ENCODE results near the gene BTRC. TPM values are rescaled to one million over a fixed set of nuclear protein-coding genes. Genes with fewer than 3 reads are reported as not detected.
A peak's percentile ranks its signal among the peaks of the same experiment; 100 is the strongest.
"Not testable (repeated sequence)": the region's sequence is repeated elsewhere in the genome, so short reads cannot be mapped to it uniquely, and the experiment has no call there.

The BTRC gene
- total RNA-seq, 2 experiments from 2014 or later: 10.9 to 12.7 TPM

- intact Hi-C loops (cut with micrococcal nuclease): loop anchor here (1.0 to 10.0 kb wide), 8 partner anchors 26 to 1290 kb away; partner anchors contain the start of genes ACTR1A, DPCD, NPM3 and OGA
- DNase-seq: peak; percentile 70
- Mint-ChIP-seq H3K27ac (peak overlapping the region; percentile 72), H3K36me3 (ENCODE audit: low read depth) (peaks cover 6% of the 10 kb centered on the region), H3K27me3 (ENCODE audit: low read depth) (no peaks in the 10 kb centered on the region), H3K4me3 (peak overlapping the region; percentile 92), H3K9me3 (no peaks in the 10 kb centered on the region), H3K4me1 (ENCODE audit: low read depth) (peaks cover 33% of the 10 kb centered on the region)
- CTCF ChIA-PET: interaction anchor here (1.3 to 1.5 kb wide), 2 partner anchors 46 to 140 kb away, joined by 3 read pairs; no protein-coding TSS in a partner anchor
These were observed 535 bp downstream of the BTRC start for GRCh38 chr10:101354328-101355071.

DNA sequence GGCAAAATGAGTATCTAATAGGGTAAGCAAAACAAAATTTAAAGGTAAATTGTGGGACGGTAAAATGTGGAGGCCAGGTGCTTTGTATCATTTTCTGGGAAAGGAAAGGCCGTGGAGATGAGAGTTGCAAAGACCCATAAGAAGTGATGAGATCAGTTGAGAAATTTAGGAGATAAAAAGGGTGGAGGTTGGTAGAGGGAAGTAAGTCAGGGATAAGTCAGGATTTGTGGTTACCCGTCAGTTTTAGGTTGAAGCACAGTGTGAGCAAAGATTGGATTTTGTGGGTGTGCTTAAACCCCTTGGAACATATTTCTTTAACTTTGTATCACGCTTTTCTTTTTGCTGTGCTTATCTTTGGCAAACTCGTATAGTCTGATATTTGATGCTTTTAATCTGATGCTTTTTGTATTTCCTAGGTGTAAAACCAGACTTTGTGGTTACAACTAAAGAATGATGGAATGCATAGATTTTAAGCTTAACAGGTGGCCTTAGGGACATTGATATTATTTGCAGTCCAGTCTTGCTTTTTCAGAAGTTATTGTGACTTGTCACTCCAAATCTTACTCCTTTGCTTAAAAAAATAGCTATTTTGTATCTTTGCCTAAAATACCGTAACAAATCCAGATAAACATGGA is 1.2 kb downstream of the BTRC start:
- Mint-ChIP-seq H3K27ac (no peak overlapping the region), H3K36me3 (ENCODE audit: low read depth) (peaks cover 6% of the 10 kb centered on the region), H3K9me3 (no peaks in the 10 kb centered on the region), H3K4me3 (peak overlapping the region; percentile 92), H3K4me1 (ENCODE audit: low read depth) (peaks cover 33% of the 10 kb centered on the region), H3K27me3 (ENCODE audit: low read depth) (no peaks in the 10 kb centered on the region)
- CTCF ChIA-PET: interaction anchor here (1.3 to 1.5 kb wide), 2 partner anchors 46 to 141 kb away, joined by 3 read pairs; no protein-coding TSS in a partner anchor
- DNase-seq: no peak
- intact Hi-C loops (cut with micrococcal nuclease): loop anchor here (2.0 to 10.0 kb wide), 3 partner anchors 26 to 1290 kb away; partner anchors contain the start of genes ACTR1A, SUFU and TRIM8

DNA sequence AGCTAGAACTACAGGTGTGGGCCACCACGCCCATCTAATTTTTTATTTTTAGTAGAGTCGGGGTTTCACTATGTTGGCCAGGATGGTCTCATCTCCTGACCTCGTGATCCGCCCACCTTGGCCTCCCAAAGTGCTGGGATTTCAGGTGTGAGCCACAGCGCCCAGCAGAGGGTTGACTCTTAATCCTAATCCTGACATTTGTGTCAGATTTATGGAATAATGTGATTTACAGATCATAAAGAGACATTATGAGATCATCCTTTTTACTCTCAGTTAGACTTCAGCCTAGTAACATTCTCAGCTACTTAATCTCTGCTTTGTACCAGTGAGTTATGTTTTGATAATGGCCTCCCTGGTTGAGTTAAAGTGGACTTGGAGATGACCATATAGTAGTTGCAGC is 2.2 kb downstream of the BTRC start:
- Mint-ChIP-seq H3K36me3 (ENCODE audit: low read depth) (peaks cover 6% of the 10 kb centered on the region), H3K4me3 (no peak overlapping the region), H3K9me3 (no peaks in the 10 kb centered on the region), H3K27me3 (ENCODE audit: low read depth) (no peaks in the 10 kb centered on the region), H3K27ac (no peak overlapping the region), H3K4me1 (ENCODE audit: low read depth) (peaks cover 33% of the 10 kb centered on the region)
- CTCF ChIA-PET: interaction anchor here (1.3 to 1.5 kb wide), 2 partner anchors 47 to 142 kb away, joined by 3 read pairs; no protein-coding TSS in a partner anchor
- DNase-seq: no peak
- intact Hi-C loops (cut with micrococcal nuclease): loop anchor here (10.0 kb wide), 1 partner anchor 1289 kb away; the partner anchor contains the start of gene TRIM8

DNA sequence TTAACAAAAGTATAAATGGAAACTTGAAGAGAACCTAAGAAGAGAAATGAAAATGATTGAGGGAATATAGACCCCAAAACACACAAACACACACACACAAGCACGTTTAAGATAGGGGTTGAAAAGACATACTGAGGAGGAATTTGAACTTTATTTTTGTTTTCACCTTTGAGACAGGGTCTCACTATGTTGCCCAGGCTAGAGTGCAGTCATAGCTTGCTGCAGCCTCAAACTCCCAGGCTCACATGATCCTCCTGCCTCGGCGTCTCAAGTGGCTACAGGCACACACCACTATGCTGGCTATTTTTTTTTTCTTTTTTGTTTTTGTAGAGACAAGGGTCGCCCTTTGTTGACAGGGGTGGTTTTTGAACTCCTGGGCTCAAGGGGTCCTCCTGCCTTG is 4.0 kb downstream of the BTRC start:
- intact Hi-C loops (cut with micrococcal nuclease): loop anchor here (10.0 kb wide), 1 partner anchor 1287 kb away; the partner anchor contains the start of gene TRIM8
- Mint-ChIP-seq H3K9me3 (no peaks in the 10 kb centered on the region), H3K4me1 (ENCODE audit: low read depth) (peaks cover 33% of the 10 kb centered on the region), H3K36me3 (ENCODE audit: low read depth) (peaks cover 6% of the 10 kb centered on the region), H3K4me3 (no peak overlapping the region), H3K27me3 (ENCODE audit: low read depth) (no peaks in the 10 kb centered on the region), H3K27ac (no peak overlapping the region)
- CTCF ChIA-PET: interaction anchor here (0.6 to 0.9 kb wide), 3 partner anchors 84 to 109 kb away, joined by 3 to 4 read pairs (median 4); no protein-coding TSS in a partner anchor
- no peak for DNase-seq

GRCh38 chr10:101358706-101359300 is 4.8 kb downstream of the BTRC start:
- no peak overlapping the region for H3K27ac Mint-ChIP-seq
- H3K36me3 Mint-ChIP-seq (ENCODE audit: low read depth): peaks cover 4% of the 10 kb centered on the region
- H3K4me3 Mint-ChIP-seq: no peak overlapping the region
- H3K27me3 Mint-ChIP-seq (ENCODE audit: low read depth): no peaks in the 10 kb centered on the region
- no peak for DNase-seq
- CTCF ChIA-PET: no interaction called here
- intact Hi-C loops (cut with micrococcal nuclease): loop anchor here (10.0 kb wide), 1 partner anchor 1286 kb away; the partner anchor contains the start of gene TRIM8
- peaks cover 28% of the 10 kb centered on the region for H3K4me1 Mint-ChIP-seq (ENCODE audit: low read depth)
- H3K9me3 Mint-ChIP-seq: no peaks in the 10 kb centered on the region

DNA sequence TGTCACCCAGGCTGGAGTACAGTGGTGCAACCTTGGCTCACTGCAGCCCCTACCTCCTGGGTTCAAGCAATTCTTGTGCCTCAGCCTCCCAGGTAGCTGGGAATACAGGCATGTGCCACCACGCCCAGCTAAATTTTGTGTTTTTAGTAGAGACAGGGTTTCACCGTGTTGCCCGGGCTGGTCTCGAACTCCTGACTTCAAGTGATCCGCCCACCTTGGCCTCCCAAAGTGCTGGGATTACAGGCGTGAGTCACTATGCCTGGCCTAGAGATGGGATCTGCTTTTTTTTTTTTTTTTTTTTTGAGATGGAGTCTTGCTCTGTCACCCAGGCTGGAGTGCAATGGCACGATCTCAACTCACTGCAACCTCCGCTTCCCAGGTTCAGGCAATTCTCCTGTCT is 6.1 kb downstream of the BTRC start:
- H3K27me3 Mint-ChIP-seq (ENCODE audit: low read depth); H3K36me3 Mint-ChIP-seq (ENCODE audit: low read depth); H3K27ac Mint-ChIP-seq; H3K9me3 Mint-ChIP-seq; H3K4me3 Mint-ChIP-seq; intact Hi-C loops (cut with micrococcal nuclease); DNase-seq; CTCF ChIA-PET: not testable (repeated sequence)
- peaks cover 21% of the 10 kb centered on the region for H3K4me1 Mint-ChIP-seq (ENCODE audit: low read depth)

DNA sequence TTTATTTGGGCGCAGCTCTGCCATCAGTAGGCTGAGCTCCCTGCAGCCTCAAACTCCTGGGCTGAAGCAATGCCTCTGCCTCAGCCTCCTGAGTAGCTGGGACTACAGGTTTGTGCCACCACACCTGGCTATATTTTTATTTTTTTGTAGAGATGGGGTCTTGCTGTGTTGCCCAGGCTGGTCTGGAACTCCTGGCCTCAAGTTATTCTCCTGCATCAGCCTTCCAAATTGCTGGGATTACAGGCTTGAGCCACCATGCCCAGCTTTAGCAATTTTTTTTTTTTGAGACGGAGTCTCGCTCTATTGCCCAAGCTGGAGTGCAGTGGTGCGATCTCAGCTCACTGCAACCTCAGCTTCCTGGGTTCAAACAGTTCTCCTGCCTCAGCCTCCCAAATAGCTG is 6.9 kb downstream of the BTRC start:
- DNase-seq; H3K27me3 Mint-ChIP-seq (ENCODE audit: low read depth); intact Hi-C loops (cut with micrococcal nuclease); H3K27ac Mint-ChIP-seq; H3K9me3 Mint-ChIP-seq; H3K4me3 Mint-ChIP-seq; H3K36me3 Mint-ChIP-seq (ENCODE audit: low read depth): not testable (repeated sequence)
- CTCF ChIA-PET: interaction anchor here (1.0 kb wide), 1 partner anchor 106 kb away, joined by 4 read pairs; no protein-coding TSS in a partner anchor
- peaks cover 15% of the 10 kb centered on the region for H3K4me1 Mint-ChIP-seq (ENCODE audit: low read depth)

GRCh38 chr10:101363850-101364400 is 10.0 kb downstream of the BTRC start:
- Mint-ChIP-seq H3K27me3 (ENCODE audit: low read depth) (no peaks in the 10 kb centered on the region), H3K27ac (no peak overlapping the region), H3K9me3 (no peaks in the 10 kb centered on the region), H3K4me1 (ENCODE audit: low read depth) (peaks cover 15% of the 10 kb centered on the region), H3K36me3 (ENCODE audit: low read depth) (peaks cover 2% of the 10 kb centered on the region), H3K4me3 (no peak overlapping the region)
- intact Hi-C loops (cut with micrococcal nuclease): no loop called here
- CTCF ChIA-PET: interaction anchor here (1.4 to 1.8 kb wide), 2 partner anchors 16 to 150 kb away, joined by 3 to 4 read pairs; no protein-coding TSS in a partner anchor
- DNase-seq: no peak

DNA sequence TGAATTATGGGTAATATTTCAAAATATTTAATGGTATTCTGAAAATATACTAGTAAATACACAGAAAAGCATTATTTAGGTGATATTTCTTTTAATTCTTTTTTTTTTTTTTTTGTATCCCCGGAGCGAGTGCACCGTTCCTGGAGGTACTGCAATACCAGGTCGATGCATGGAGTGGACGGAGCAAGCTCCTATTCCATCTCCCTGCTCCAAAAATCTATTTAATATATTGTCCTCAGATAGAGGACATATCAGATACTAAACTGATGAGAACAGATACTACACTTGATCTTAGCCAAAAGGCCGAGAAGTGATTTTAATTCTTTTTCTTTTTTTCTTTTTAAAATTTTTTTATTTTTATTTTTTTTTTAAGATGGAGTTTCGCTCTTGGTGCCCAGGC is 10.8 kb downstream of the BTRC start:
- intact Hi-C loops (cut with micrococcal nuclease): no loop called here
- no peak overlapping the region for H3K27ac Mint-ChIP-seq

DNA sequence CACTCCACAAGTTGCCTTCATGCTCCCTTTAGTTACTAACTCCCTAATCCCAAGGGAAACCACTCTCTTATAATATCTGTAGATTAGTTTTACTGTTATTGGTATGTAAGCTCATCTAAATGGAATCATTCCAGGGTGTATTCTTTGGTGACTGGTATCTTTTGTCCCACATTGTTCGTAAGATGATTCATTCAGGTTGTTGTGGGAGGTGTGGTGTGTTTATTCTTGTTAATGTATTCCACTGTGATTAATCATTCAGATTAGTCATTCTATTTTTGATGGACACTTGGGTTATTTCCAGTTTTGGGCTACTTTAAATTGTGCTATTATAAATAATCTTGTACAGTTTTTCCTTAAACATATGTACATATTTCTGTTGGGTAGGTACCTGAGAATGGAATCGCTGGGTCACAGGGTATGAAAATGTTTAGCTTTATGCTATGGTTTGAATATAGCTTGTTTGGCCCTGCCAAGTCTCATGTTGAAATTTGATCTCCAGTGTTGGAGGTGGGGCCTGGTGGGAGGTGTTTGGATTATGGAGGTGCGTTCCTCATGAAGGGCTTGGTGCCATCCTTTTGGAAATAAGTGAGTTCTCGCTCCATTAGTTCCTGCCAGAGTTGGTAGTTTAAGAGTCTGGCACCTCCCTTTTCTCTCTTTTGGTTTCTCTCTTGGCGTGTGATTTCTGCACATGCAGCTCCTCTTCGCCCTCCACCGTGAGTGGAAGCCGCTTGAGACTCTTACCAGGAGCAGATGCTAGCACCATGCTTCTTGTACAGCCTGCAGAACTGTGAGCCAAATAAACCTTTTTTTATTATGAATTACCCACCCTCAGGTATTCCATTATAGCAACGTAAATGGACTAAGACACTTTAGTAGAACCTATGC is 13.8 kb downstream of the BTRC start:
- no peaks in the 10 kb centered on the region for H3K9me3 Mint-ChIP-seq
- no peak for DNase-seq
- no peaks in the 10 kb centered on the region for H3K27me3 Mint-ChIP-seq (ENCODE audit: low read depth)
- intact Hi-C loops (cut with micrococcal nuclease): no loop called here
- CTCF ChIA-PET: interaction anchor here (0.6 to 1.8 kb wide), 3 partner anchors 74 to 99 kb away, joined by 3 to 5 read pairs (median 3); no protein-coding TSS in a partner anchor
- no peak overlapping the region for H3K27ac Mint-ChIP-seq
- peaks cover 2% of the 10 kb centered on the region for H3K36me3 Mint-ChIP-seq (ENCODE audit: low read depth)
- H3K4me1 Mint-ChIP-seq (ENCODE audit: low read depth): peaks cover 15% of the 10 kb centered on the region
- H3K4me3 Mint-ChIP-seq: no peak overlapping the region

More for the DNA sequence above, 10.8 kb downstream of the BTRC start:
- Mint-ChIP-seq H3K9me3 (no peaks in the 10 kb centered on the region), H3K4me1 (ENCODE audit: low read depth) (peaks cover 13% of the 10 kb centered on the region), H3K27me3 (ENCODE audit: low read depth) (no peaks in the 10 kb centered on the region), H3K4me3 (no peak overlapping the region), H3K36me3 (ENCODE audit: low read depth) (peaks cover 2% of the 10 kb centered on the region)
- DNase-seq: no peak
- CTCF ChIA-PET: interaction anchor here (1.8 kb wide), 1 partner anchor 151 kb away, joined by 3 read pairs; no protein-coding TSS in a partner anchor

DNA sequence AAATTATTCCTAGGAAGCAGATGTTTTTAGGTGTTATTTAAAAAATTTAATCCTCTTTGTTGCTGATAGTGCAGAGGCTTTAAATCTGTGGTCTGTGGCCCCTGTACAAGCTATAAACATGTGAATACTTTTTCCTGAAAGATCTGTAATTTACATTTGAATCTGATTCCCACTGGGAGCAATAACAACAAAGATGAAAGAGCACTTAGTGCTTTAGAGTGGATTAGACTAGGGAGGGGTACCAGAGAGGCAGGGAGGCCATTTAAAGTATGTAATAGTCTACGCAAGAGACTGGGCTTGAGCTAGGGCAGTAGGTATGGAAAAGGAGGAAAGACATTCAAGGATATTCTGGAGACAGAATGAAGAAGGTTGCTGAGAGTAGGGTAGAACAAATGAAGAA is 19.1 kb downstream of the BTRC start:
- CTCF ChIA-PET: interaction anchor here (0.6 to 1.3 kb wide), 2 partner anchors 73 to 85 kb away, joined by 3 read pairs; no protein-coding TSS in a partner anchor
- intact Hi-C loops (cut with micrococcal nuclease): no loop called here
- H3K4me1 Mint-ChIP-seq (ENCODE audit: low read depth): peaks cover 14% of the 10 kb centered on the region
- H3K27me3 Mint-ChIP-seq (ENCODE audit: low read depth): no peaks in the 10 kb centered on the region
- H3K27ac Mint-ChIP-seq: no peak overlapping the region
- peaks cover 8% of the 10 kb centered on the region for H3K36me3 Mint-ChIP-seq (ENCODE audit: low read depth)
- no peak for DNase-seq
- no peak overlapping the region for H3K4me3 Mint-ChIP-seq
- no peaks in the 10 kb centered on the region for H3K9me3 Mint-ChIP-seq

Data from activated naive CD4-positive, alpha-beta T cell treated with anti-CD3 and anti-CD28 coated beads for 36 hours (primary cell).